Measurements from ENCODE around the gene PRAME.

Gene PRAME

GRCh38 chr22:22579869-22580604 lies 21.0 kb upstream of the PRAME start:
- DNase-seq = no peak

DNA sequence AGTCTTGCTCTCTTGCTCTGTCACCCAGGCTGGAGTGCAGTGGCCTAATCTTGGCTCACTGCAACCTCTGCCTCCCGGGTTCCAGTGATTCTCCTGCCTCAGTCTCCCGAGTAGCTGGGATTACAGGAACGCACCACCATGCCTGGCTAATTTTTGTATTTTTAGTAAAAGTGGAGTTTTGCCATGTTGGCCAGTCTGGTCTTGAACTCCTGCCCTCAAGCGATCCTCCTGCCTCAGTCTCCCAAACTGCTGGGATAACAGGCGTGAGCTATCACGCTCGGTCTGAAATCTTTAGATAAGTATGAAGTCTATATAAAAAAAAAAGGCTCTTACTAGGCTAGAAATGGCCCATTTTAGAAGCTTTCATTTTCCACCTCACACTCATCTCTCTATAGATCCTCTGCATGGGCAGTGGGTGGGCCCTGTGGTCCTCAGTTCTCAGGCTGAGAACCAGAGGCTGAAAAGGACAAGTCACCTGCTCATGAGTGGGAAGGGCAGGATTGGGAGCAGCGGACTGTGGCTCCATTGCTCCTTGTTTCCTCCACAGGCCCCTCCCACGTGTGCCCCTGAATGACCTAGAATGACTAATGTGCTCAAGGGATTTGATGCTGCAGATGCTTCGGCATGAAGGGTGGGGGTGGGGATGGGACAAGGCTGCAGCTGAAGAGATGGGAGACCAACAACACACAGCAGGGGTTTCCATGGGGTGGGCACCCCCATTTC lies 19.8 kb upstream of the PRAME start:
- DNase-seq = no peak

DNA sequence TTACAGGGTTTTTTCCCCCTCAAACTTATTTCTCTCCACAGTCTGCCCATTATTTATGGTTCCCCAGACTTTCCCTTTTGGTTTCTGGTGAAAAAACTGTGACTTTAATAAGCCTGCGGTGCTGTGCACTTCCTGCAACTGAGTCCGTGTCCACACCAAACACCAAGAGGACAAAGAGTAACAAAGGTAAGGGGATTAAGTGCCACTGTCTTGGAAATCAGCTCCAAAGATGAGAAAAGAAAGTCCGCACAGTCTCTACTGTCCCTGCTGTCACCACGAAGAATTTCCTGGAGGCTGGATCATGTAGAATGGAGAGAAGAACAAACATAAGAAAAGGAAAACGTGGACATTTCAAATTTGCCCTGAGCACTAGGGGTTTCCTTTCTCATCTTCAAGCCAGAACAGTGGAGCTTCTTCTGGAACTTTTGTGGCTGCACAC lies 17.9 kb upstream of the PRAME start:
- DNase-seq = no peak

GRCh38 chr22:22576244-22576988 lies 17.4 kb upstream of the PRAME start:
- peak; percentile 55 to 56 for DNase-seq

DNA sequence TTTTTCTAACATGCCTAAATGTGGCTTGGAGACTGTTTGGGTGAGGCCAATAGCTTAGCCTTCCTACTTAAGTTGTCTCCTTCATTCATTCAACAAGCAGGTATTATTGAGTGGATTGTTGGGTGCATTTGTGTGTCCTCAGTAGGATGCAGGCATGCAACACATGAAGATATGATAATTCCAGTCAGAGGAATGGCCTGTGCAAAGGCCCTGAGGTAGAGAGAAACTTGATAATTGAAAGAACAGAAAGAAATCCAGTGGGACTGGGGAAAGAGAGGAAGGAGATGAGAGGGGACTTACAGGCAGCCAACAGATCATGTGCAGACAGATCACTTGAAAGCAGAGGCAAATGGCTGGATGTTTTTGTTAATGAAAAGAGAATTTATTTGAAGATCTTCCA lies 15.3 kb upstream of the PRAME start:
- no peak for DNase-seq

DNA sequence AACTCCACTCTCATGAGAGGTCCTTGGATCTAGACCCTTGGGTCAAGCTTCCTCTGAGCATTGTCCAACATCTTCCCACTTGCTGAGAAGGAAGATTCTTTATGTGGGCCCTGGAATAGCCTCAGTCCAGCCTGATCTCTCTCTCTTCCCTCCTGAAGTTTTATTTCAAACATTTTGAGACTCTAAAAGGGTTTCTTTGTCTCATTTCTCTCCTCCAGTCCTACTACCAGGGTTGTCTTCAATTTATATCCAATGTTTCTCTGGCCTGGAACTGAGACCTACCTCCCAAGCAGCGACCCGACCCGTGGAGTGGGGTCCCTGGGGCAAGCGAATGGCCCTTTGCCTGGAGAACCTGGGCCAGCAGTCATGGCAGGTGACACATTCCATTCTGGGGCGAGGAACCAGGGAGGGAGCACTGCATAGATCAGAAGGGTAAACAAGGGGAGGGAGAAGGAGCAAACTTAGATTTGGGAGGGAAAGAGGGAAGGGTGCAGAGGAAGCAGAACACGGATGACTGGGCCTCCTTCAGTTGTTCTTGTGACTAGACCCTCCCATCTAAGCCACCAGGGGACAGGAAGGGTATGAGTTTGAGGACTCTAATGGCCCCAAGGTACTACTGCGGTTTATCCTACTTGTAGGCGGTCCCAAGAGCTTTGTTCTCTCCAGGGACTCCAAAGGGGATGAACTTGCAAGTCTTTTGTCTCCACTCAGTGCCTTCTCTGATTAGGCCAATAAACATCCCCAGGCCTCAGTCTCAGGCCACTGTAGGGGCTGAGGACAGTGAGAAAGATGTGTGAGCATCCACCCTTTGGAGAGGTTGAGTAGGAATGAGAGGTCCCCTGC lies 14.2 kb upstream of the PRAME start:
- no peak for DNase-seq

GRCh38 chr22:22571862-22572261 lies 12.8 kb upstream of the PRAME start:
- DNase-seq = no peak

DNA sequence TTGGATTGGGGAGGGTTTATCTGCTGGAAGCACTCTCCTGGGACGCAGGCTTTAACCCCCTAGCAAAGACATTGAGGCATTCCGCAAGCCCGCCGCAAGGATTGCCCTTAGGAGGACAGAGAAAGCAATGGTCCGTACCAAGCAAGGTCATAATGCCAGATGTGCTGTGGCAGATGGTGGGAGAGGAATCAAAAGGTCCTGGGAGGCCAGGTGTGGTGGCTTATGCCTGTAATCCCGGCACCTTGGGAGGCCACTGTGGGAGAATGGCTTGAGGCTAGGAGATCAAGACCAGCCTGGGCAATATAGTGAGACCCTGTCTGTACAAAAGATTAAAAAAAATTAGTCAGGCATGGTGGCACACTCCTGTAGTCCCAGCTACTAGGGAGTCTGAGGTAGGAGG lies 12.4 kb upstream of the PRAME start:
- DNase-seq = no peak

DNA sequence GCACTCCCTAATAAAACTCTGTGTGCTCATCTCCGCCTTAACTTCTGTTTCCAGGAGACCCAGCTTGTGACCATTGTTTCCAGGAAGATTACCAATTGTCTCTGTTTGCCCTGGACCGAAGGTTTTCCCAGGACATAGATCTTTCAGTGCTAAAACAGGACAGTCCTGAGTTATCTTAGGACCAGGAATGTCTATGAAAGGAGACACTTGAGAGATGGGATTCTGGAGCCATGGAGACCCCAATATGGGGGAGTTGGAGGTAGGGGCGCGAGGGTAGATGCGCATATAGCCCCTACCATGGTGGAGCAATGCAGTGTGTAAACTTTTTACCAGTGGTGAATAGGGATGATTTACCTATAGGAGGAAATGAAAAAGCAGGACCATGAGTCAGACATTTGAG lies 10.2 kb upstream of the PRAME start:
- no peak for DNase-seq

- DNase-seq = no peak
Measured at GRCh38 chr22:22565981-22566380, 6.9 kb upstream of the PRAME start.

DNA sequence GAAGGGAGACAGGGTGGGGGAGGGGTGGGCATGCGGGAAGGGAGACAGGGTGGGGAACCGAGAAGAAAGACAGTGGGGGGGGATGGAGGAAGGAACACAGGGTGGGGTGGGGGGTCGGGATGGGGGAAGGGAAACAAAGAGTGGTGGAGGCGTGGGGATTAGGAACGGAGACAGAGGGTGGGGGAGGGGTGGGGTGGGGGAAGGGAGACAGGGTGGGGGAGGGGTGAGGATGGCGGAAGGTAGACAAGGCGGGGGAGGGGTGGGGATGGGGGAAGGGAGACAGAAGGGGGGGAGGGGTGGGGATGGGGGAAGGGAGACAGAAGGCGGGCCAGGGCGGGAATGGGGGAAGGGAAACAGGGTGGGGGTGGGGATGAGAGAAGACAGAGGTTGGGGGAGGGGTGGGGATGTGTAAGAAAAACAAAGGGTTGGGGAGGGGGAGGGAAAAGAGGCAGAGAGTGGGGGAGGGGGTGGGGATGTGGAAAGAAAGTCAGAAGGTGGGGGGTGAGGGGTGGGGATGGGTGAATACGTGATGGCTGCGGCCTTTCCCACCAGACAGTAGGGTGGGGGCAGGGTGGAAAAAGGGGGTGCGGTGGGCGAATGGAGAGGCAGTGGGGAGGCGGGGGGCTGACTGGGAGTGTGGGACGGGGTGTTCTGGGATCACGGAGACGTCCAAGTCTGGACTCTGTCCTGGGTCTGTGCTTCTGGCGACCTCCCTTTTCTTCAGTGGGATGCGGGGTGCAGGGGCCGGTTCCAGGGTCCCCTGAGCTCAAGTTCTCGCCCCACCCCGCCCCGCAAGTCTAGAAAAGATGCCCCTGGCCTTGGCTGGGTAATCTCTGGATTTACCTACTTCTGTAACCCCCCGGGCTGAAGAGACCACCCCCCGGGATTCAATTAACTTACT lies 744 bp downstream of the PRAME start:
- no peak for DNase-seq

- DNase-seq = no peak
Measured at GRCh38 chr22:22556995-22557925, 1.8 kb downstream of the PRAME start.

DNA sequence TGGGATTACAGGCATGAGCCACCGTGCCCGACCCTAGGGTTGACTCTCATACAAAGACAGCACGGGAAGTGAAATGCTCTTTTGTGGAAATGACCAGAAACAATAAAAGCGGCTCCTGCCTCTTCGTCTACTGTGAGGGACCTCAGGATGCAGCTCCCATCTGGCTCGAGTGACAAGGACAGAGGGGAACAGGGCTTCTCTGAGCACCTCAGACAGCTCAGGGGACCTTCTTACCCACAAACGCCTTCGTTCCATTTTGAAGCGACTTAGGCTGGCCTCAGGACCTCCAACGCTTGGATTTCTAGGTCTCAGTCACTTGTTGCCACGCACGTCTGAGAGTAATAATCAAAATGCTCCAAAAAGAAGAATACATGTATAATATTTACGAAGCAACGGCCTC lies 2.5 kb downstream of the PRAME start:
- no peak for DNase-seq

DNA sequence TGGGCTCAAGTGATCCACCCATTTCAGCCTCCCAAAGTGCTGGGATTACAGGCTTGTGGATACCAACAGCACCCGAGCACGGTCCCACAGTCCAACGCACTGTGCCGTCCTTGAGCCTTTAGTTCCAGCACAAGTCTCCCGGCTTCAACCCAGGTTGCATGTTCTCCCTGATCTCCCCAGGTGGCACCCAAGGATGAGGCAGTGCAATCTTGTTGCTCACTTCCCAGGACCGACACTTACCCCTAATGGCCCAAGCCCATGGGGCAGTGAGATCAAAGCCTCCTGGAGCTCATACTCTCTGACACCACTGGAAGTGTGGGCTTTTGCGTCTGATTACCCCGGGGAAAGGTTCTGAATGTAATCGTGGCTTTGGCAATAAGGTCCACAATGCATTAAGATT lies 3.5 kb downstream of the PRAME start:
- DNase-seq = no peak

DNA sequence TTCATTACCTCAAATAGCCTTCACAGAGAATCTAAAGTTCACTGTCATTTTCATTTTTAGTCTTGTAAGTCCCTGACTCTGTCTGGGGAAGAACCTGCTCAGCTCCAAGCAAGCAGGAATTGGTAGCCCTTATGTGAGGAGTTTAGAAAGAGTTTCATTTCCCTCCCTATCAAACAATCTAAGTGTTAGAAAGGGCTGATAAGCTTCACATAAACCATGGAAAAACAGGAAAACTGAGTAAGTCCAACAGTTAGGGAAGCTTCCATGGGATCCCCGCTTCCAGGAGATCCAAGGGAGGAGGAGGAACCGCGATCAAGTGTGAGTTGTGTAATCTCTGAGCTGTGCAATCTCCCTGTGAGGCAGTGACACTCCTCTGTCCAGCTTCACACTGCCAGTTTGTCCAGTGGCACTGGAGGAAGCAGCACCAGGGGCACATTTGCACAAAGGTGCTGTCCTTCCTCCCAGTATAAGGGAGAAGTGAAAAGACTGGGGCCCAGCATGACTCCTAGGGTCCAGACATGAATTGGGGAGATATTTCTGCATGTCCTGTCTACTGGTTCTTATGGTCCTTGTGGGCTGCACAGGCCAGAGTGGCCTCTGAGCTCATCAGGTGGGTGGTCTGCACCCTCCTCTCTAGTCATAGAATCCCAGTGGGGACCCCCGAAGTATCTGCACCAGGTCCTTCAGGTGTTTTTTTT lies 4.3 kb downstream of the PRAME start:
- no peak for DNase-seq

- DNase-seq = no peak
Measured at GRCh38 chr22:22553735-22554586, 5.1 kb downstream of the PRAME start.

- no peak for DNase-seq
Measured at GRCh38 chr22:22553141-22553540, 5.9 kb downstream of the PRAME start.

DNA sequence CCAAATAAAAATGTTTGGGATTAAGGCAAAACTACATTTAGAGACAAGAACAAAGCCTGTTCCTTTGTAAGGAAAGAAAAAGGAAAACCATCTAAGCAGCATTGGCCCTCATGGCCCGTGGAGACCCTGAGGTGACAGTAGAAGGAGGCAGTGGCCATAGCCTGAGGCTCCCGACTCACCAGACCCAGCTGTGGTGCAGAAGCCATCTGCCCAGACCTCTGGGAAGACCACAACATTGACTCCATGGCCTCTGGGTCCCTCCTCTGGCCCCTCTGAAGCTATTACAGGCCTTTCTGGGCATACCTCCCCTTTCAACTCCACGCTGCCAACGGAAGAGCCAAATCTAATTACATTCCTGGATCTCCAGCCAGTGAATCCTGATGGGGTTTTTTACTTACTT lies 6.4 kb downstream of the PRAME start:
- no peak for DNase-seq
